T1000 (cell line): ENCODE results near the gene ZDHHC14.

ENCODE experiments used
- DNase-seq: peaks from one replicate; lab custom pipeline; 2025; ENCODE audit warnings: mixed read lengths; lab: John Stamatoyannopoulos, UW

Gene ZDHHC14

DNA sequence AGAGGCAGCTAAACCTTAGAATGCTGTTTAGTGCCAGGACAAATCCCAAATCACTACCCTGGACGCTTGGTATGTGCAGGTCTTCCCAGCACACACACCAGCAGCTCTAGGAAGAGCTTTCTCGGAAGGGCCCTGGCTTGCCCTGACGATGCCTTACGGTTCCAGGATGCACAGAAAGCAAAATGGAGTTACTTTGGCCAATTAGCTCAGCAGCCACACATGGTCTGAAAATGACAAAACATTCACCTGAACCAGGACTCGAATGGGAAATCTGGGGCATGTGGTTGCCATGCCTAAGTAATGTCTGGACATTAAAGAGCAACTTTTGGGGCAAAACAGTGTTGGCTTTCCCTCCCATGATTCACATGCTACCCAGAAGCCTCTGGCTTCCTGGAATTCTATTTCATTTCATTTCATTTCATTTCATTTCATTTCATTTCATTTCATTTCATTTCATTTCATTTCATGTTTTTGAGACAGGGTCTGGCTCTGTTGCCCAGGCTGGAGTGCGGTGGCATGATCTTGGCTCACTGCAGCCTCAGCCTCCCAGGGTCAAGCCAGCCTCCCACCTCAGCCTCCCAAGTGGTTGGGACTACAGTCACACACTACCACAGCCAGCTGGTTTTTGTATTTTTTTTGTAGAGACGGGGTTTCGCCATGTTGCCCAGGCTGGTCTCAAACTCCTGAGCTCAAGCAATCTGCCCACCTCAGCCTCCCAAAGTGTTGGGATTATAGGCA is 153.3 kb downstream of the ZDHHC14 start:
- no peak for DNase-seq

DNA sequence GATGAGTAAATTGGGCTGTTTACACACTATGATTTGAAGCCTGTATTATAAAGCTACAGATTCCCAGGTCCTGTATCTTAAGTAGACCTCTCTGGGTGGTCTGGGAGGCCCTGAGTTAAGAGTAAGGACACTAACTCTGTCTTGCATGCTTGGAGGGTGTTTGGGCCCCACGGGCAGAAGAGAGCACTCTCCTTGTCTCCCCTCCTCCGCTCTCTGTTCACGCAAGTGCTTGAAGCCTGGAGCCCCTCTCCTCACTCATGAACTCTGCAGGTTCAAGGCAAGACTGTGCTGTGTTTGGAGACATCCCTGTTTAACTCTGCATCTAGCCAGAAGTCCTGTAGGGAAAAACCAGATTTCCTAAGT is 154.0 kb downstream of the ZDHHC14 start:
- no peak for DNase-seq

DNA sequence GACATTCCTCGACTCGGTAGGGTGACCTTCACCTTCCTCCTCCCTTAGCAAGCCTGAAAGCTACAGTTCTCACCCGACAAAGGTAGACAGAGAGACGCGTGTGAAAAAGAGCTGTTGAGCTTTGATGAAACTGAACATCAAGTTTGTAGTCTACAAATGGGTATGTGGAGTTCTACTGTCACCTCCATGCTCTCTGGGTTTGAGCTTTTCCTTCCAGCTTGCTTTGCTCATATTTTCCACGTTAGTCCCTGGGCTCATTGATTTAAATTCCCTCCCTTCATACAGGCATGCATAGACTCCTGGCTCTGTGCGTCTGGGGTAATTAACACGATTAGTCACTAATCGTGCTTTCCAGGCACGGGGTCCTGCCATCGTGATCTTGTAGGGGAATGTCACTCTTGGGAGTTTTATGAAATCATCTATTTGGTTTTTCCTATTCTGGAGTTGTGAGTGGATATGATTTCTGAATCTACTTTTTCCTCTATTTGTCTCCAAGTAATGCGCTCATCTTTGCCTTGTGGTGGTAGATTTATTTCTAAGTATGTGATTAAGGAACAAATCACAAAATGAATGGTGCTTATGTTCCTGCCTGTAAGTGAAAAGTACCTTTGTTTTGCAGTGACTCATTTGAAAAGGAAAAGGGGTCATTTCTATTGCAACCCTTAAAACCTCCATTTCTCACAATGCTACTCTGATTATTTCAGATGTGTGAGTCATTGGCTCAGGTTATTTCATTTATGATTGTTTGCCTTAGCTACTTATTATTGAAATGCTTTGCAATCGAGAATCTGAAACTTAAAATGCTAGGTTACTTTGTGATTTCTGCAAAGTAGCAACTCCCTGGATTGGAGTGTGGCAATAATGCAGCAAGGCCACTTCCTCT is 154.6 kb downstream of the ZDHHC14 start:
- no peak for DNase-seq

DNA sequence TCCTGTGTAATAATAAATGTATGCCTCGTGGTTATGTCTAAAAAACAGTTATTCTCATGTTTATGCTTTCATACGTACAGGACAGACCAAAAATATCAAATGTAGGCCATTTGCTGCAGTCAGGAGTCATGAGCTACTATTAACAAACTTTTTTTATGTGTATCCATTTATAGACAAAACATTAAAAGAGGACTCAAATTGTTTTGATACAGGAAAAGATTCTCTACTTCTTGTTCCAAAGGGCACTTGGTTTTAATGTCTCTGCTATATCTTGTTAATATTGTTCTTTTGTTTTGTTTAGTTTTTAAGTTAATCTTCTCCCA is 155.2 kb downstream of the ZDHHC14 start:
- DNase-seq, result no peak

DNA sequence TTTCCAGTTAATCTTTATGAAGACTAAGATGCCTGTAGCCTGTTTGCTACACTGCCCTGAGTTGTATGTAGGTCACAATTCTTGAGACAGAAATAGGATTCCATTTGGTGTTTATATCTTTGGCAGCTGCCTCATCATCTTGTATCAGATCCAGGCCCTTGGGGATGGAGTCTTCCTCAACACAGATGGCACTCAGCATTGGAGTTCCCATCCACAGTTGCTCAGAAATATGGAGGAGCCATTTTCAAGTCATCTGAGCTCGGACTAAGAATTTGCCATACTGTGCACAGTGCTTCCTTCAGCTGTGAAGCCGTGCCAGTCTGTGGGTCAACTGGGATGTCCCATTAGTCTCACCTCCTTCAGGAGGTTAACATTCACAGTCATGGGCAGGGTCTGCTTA is 156.6 kb downstream of the ZDHHC14 start:
- DNase-seq, result no peak

DNA sequence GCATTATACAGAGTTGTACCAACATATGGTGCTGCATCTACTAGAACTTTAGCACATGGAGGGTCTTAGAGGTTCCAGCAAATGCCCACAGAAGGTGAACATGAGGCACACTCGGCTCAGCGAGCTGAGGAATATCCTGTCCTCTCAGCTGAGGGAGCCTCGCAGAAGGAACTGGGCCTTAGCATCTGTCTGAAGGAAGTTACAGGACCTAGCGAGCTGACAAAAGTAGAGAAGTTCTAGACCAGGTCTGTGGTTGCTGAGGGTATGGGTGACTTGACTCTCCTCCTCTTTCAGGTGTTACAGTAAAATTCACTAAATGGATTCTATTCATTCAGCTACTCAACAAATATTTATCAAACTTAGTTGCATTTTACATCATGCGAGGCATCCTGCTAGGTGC is 157.2 kb downstream of the ZDHHC14 start:
- no peak for DNase-seq

DNA sequence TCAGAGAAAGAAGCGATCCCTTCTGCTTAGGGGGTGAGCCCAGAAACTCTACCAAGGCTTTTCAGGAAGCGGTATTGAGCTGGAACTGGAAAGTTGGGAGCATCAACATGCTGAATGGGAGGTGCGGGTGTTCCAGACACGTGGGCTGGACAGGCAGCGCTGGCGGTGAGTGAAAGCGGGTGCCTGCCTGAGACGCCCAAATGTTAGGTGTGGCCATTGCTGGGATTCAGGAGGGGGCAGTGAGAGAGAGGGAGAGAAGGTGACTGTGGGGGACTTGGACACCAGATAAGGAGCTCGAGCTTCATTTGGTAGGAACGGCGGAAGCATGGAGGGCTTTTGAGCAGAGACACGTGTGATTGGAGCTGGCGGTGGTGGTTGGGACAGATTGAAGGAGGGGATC is 157.7 kb downstream of the ZDHHC14 start:
- DNase-seq, result no peak

DNA sequence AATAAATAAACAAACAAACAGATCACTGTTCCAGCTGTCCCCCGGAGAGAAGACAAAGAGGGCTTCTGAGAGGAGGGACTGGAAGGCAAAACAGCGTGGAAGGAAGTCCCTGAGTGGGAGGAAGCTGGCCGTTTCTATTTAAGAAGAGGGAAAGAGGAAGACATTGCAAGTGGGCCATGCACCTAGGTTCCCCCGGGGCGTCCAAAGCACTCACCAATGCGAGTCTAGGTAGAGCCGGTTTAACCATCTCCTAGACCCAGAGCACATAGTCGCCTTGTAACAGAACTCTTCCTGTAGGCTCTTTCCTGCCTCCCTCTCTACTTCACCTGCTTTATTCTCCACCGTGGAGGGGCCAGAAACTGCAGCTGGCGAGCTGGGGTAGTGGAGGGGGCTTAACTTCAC is 158.4 kb downstream of the ZDHHC14 start:
- no peak for DNase-seq

DNA sequence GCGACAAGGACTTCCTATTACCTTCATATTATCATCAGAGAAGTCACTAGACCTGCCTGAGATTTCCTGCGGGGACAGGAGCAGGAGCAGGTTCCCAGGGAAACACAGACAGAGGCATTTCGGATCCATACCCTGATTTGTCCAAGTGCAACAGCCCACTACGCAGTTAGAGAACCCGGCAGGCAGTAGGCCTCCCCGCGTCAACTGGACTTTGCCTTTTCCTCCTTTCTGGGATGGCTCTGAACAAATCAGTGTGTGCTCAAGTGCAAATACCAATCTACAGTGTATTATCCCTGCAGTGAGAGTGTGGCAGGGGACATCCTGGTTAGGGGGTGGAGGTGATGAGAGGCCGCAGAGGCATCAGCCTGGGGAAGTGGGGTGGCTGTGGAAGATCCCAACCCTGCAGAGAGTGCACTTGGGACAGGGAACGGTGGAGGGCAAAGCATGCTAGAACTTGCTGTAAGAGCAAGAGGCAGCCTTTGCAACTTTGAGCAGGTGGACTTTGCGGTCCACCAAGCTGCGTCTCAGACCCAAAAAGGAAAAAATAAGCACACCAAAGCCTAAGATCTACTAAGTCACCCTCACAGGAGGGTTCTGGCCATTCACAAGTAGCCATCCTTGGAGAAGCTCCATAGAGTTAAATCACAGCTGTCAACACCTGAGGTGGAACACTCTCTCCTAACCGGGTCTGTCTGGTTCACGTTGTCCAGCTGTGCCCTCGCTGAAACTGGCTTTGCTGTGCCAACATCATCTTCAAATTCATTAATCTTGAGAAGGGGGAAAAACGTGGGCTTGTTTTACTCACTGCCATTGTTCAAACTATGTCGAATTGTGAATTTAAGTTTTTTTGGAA is 159.1 kb downstream of the ZDHHC14 start:
- DNase-seq, result no peak

DNA sequence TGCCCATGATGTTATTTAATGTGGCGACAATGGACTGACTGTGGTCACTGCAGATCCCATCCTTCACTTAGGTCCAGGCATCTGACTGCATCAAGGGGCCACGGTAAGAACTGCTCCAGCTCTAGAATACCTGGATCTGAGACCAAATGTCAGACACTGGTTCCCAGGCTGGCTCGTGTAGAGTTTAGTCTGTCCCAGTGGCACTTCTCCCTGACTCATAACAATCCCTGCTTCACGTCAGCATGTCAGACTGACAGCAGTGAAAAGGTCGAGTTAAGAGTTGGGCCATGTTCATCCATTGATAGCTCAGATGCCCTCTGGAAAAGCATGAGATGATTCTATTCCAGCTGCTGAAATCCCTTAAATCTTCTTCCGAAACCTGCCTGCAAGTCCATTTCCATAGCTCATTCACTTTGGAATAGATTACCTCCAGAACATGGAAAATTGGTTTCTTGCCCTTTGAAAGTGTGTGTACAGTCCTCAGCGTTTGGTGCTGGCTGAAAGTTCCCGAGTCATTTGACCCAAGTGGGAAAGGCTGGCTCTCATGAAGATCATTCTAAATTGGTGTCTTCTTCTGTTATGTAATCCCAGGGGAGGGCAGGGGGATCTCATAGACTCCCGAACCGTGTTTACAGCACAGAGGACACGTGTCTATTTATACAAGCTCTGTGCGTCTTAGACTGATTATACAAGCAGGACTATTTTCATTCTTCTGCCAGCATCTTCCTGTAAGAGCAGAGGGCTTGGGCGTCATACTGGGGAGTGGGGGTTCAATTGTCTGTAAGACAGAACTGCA is 160.8 kb downstream of the ZDHHC14 start:
- no peak for DNase-seq

DNA sequence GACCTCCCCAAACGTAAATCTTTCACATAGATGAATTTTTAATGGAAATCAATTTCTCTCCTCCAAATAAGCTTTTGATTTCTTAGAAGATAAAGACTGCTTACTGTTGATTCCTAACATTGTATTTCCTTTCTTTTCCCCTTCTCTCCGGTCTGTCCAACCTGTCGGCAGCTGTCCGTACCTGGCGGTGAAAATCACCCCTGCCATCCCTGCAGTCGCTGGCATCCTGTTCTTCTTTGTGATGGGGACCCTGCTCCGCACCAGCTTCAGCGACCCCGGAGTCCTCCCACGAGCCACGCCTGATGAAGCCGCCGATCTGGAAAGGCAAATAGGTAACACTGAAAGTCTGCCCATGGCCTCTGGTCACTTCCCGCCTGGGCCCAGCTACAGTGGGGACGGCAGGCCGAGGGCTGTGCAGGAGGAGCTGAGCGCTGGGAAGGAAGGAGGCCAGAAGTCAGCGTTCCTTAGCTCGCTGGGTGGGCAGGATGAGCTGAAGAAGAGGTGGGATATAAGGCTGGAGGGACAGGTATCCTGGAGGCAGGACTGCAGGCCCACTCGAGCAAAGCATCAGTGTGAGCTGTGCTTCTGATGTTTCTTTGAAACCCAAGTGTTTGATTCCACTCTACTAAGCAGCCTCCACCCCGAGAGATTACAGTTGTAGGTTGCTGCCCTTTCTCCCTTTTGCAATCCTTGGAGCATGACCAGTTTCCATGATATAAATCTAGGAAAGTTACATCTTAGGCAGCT is 161.6 kb downstream of the ZDHHC14 start:
- DNase-seq, result no peak

DNA sequence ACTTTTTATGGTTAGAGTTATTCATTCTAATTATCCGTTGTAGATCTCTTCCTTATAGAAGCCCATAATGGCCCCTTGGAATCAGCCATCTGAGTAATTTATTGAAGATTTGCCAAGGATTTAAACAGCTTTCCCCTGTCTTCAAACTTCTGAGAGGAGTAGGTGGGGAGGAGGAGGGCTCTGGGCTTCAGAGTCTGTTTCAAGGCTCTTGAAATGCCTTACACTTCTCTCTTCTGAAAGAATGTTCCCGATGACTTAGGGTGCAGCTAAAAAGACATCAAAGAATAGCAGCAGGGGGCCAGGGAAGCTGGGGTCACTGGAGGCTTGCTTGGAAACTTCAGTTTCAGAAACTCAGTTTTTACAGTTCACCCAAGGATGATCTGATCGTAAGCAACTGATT is 165.3 kb downstream of the ZDHHC14 start:
- no peak for DNase-seq

DNA sequence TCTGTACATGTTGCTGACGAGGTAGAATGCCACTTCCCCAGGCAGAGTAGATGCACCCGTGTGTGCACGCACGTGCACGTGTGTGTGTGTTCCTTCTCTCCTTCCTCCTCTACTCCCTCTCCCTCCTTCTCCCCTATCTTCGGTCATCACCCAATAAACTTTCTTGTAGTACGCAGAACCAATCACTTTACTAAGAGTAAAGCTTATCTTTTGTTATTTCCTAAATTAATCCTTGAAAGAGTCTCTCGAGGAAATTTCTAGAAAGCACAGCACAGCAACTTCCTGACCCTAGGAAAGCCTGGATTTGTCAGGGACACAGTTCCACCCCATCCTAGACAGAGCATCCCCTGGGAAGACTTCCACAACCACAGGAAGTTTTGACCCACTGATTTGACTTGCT is 166.1 kb downstream of the ZDHHC14 start:
- no peak for DNase-seq

DNA sequence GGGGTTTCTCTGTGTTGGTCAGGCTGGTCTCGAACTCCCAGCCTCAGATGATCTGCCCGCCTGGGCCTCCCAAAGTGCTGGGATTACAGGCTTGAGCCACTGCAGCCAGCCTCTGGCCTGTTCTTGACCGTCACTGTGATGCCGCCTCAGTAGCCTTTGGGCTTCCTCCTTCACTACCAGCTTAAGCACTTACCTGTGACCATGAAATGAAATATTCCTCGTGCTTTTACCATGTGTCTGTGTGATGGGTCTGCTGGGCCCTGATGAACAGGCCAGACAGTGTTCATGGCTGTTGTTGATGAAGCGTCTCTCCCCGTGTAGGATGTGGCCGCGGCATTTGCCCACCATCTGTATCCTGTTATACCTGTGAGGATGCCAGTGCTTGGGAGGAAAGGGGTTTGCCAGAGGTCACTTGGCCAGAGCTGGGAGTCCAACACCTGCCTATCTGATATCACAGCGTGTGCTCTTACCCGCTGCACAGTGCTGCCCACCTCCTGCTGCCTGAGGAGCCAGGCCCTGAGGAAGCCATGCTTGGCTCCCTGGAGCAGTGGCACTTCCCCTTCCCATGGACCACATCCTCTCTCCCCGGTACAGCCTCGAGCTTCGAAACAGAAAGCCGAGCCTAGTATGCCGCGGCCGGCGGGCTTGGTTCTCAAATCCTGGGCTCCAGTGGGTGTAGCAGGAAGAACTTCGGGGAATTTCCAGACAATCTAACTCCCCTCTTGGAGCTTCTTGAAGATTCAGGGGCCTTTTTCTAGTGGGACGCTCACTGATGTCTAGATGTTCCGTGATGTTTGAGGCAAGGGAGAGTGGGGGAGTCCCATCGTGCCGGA is 167.9 kb downstream of the ZDHHC14 start:
- DNase-seq, result no peak

DNA sequence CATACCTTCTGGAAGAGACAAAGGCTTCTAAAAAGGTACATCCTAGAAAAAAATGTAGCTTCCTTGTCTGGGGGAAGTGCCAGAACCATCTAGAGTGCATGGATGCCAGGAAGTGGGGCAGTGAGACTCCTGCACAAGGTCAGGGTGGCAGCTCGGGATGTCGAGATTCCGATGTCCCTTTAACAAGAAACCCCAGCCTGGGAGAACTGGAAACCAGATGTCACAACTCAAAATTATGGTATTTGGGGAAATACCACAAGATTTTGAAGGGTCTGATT is 168.4 kb downstream of the ZDHHC14 start:
- DNase-seq, result no peak

DNA sequence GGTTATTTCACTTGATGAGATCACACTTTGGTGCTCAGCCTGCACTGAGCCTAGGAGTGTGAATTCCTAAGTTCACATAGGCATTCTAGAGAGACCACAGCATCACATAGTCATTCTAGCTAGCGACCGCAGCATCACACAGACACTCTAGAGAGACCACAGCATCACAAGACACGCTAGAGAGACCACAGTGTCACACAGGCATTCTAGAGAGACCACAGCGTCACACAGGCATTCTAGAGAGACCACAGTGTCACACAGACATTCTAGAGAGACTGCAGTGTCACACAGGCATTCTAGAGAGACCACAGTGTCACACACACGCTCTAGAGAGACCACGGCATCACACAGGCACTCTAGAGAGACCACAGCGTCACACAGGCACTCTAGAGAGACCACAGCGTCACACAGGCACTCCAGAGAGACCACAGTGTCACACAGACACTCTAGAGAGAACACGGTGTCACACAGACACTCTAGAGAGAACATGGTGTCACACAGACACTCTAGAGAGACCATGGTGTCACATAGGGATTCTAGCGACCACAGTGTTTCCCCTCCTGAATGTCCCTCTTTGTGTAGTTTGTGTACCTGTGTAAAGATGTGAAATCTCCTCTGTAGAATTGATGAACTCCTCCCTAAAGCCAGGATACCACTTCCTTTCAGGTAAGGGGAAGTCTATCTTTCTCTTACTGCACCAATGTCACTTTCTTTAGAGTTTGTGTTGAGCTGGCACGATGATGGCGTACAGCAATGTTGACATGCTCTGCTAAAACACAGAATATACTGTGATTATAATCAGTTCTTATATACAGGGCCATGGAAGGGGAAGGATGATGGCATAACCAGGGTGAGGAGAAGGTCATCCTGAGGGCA is 169.4 kb downstream of the ZDHHC14 start:
- DNase-seq, result no peak

DNA sequence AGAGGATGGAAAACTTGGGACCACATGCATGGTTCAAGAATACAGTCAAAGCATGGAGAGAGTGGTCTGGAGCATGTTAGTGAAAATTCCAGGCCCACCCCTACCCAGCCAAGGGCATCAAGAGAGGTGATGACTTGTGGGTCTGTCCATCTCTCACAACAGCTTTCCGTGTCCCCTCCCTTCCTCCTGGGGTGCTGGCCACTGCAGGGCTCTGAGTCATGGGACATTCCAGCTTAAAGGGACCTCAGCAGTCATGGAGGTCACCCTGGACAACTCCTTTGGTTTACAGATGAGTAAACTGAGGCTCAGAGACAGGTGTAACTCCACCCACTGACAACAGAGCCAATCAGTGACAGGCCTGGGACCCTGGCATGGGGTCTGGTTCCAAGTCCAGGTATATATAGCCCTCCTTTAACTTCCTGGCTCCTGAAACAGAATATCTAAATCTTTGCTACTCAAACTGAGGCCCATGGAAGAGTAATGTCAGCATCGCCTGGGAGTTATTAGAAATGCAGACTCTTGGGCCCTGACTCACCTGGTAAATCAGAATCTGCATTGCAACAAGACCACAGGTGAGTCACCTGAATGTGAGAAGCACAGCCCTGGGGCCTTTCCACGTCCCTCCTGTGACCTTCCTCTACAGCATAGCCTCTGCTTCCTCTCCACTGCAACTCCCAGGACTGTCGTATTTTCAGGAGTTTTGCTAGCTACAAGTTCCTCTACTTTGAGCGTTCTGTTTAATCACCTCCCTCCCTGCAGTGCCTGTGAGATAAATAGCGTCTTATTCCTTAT is 170.2 kb downstream of the ZDHHC14 start:
- DNase-seq, result no peak

DNA sequence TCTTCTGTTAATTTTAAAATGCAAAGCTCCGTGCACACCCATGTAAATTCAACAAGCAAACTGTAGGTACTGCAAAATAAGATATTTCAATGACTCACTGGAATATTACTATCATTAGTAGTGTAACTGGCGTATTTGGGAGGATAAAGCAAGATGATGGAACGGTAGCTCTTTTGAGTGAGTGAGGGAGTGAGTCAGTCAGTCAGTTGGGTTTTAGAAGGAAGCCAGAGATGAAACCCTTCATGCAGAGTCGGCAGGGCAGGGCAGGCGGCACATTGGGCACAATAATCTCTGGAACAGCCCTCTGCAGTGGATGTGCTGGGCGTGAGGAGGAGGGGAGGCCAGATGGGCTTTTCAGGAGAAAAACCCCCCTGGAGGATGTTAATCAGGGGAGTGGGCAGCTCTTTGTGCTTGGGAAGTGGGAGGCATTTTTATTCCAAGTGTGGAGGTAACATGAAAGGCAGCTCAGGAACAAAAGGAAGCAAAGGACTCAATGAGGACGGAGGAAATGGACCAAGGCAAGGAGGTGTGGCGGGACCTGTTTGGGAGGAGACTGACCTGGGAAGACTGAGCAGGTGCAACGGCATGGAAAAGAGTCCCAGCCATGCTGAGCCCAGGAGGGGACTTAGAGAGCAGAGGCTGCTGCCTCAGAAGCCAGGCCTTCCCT is 171.2 kb downstream of the ZDHHC14 start:
- no peak for DNase-seq
